Measurements from ENCODE around the gene NAGK.

DNA sequence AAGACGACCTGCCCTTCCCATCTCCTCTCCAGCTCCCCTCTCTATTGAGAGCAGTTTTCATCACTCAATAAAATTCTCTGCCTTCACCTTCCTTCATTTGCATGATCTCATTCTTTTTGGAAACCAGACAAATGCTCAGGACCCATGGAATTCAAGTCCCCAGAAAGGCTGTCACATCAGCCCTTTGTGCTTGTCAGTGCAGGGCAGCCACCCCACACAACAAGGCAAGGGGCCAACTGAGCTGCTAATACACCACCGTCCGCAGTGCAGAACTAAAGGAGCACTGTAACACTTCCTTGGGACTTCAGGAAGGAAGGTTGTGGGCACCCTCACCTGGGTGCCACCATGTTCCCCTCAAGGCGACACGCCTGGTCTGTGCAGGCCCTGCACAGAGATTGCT lies 35.4 kb downstream of the NAGK start:
- TF ChIP-seq, protein P1, sequence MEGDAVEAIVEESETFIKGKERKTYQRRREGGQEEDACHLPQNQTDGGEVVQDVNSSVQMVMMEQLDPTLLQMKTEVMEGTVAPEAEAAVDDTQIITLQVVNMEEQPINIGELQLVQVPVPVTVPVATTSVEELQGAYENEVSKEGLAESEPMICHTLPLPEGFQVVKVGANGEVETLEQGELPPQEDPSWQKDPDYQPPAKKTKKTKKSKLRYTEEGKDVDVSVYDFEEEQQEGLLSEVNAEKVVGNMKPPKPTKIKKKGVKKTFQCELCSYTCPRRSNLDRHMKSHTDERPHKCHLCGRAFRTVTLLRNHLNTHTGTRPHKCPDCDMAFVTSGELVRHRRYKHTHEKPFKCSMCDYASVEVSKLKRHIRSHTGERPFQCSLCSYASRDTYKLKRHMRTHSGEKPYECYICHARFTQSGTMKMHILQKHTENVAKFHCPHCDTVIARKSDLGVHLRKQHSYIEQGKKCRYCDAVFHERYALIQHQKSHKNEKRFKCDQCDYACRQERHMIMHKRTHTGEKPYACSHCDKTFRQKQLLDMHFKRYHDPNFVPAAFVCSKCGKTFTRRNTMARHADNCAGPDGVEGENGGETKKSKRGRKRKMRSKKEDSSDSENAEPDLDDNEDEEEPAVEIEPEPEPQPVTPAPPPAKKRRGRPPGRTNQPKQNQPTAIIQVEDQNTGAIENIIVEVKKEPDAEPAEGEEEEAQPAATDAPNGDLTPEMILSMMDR (IDR thresholded peaks at IDR 0.05) = no peak
- TF ChIP-seq POLR2A (IDR thresholded peaks at IDR 0.05) = no peak
- no peak for TF ChIP-seq POLR2AphosphoS5 (IDR thresholded peaks at IDR 0.05; ENCODE audit: insufficient read depth in 1 of 2, low read depth in 1 of 2)

Measured in vagina (tissue), 2 donors.